NCI-H146 (cell line): ENCODE data around the gene F10.

Source experiments
- DNase-seq: peaks from one replicate; lab custom pipeline; 2025; lab: John Stamatoyannopoulos, UW

Gene F10

DNA sequence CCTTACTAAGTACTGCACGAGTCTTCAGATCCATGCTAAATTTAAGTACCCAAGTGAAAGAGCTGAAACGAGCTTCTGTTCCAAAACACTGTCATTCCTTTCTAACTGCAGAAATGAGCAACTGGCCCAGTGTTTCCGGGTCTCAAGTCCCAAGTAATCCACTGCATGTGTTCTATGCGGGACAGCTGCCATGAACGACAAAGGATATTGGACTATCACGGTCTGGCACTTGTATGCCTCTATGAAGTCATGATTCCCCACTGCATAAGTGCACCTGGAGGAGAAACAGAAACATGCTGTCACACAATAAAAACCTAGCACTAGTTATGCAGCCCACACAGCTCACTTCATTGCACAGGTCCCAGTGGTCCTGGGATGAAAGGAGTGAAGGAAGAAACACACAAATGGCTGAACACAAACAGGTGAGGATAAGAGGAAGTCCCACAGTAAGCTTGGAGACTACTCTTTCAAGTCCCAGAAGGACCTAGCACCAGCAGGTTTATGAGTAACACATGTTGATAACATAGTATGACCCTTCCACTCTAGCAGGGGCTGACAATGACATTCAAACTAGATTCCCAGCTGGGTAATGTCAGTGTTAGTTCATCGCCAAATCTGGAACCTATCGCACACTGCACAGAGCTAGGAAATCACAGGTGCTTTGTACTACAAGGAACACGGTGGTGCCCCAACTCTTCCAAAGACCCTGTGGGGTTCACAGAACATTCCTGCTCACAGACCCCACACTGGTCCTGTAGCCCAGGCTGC lies 74.6 kb downstream of the F10 start:
- no peak for DNase-seq
